Measurements from ENCODE around the gene CAPN10. TPM values are rescaled to one million over a fixed set of nuclear protein-coding genes. Genes with fewer than 3 reads are reported as not detected.

CAPN10 gene
- total RNA-seq, 1 experiment from 2014 or later: 11.4 TPM

GRCh38 chr2:240574386-240575100 is 12.0 kb upstream of the CAPN10 start:
- no peak for DNase-seq (ENCODE audit: low read depth)

- no peak for DNase-seq (ENCODE audit: low read depth)
These were observed 11.2 kb upstream of the CAPN10 start for GRCh38 chr2:240575101-240575965.

- no peak for DNase-seq (ENCODE audit: low read depth)
These were observed 10.5 kb upstream of the CAPN10 start for GRCh38 chr2:240576036-240576435.

GRCh38 chr2:240576436-240577205 is 9.9 kb upstream of the CAPN10 start:
- DNase-seq (ENCODE audit: low read depth): no peak

- DNase-seq (ENCODE audit: low read depth): no peak
These were observed 9.0 kb upstream of the CAPN10 start for GRCh38 chr2:240577281-240578109.

- no peak for DNase-seq (ENCODE audit: low read depth)
These were observed 8.5 kb upstream of the CAPN10 start for GRCh38 chr2:240578110-240578450.

- no peak for DNase-seq (ENCODE audit: low read depth)
These were observed 8.0 kb upstream of the CAPN10 start for GRCh38 chr2:240578488-240578887.

- no peak for DNase-seq (ENCODE audit: low read depth)
These were observed 7.3 kb upstream of the CAPN10 start for GRCh38 chr2:240579071-240579762.

- peak; percentile 93 for DNase-seq (ENCODE audit: low read depth)
These were observed 6.5 kb upstream of the CAPN10 start for GRCh38 chr2:240579771-240580614.

- peak; percentile 81 for DNase-seq (ENCODE audit: low read depth)
These were observed 4.7 kb upstream of the CAPN10 start for GRCh38 chr2:240581811-240582210.

GRCh38 chr2:240582781-240583180 is 3.8 kb upstream of the CAPN10 start:
- no peak for DNase-seq (ENCODE audit: low read depth)

GRCh38 chr2:240583774-240584173 is 2.8 kb upstream of the CAPN10 start:
- no peak for DNase-seq (ENCODE audit: low read depth)

GRCh38 chr2:240584486-240585031 is 2.0 kb upstream of the CAPN10 start:
- DNase-seq (ENCODE audit: low read depth): peak; percentile 73

GRCh38 chr2:240585101-240585500 is 1.4 kb upstream of the CAPN10 start:
- no peak for DNase-seq (ENCODE audit: low read depth)

- no peak for DNase-seq (ENCODE audit: low read depth)
These were observed 795 bp upstream of the CAPN10 start for GRCh38 chr2:240585681-240586197.

- no peak for DNase-seq (ENCODE audit: low read depth)
These were observed 626 bp downstream of the CAPN10 start for GRCh38 chr2:240586919-240587800.

- DNase-seq (ENCODE audit: low read depth): no peak
These were observed 1.6 kb downstream of the CAPN10 start for GRCh38 chr2:240588006-240588655.

- no peak for DNase-seq (ENCODE audit: low read depth)
These were observed 2.1 kb downstream of the CAPN10 start for GRCh38 chr2:240588669-240589068.
